Measurements from ENCODE around the gene KLRC4.

KLRC4 gene

GRCh38 chr12:10366875-10367274 lies 42.7 kb downstream of the KLRC4 start:
- DNase-seq = peak; percentile 73 to 89

GRCh38 chr12:10365696-10366405 lies 43.7 kb downstream of the KLRC4 start:
- DNase-seq = no peak

GRCh38 chr12:10364815-10365622 lies 44.5 kb downstream of the KLRC4 start:
- peak; percentile 54 to 68 for DNase-seq

- peak; percentile 38 to 46 for DNase-seq
These were observed 45.4 kb downstream of the KLRC4 start for GRCh38 chr12:10363914-10364814.

- DNase-seq = no peak
These were observed 46.0 kb downstream of the KLRC4 start for GRCh38 chr12:10363658-10363913.

- no peak for DNase-seq
These were observed 46.5 kb downstream of the KLRC4 start for GRCh38 chr12:10362828-10363657.

GRCh38 chr12:10362325-10362724 lies 47.2 kb downstream of the KLRC4 start:
- DNase-seq = no peak

GRCh38 chr12:10361622-10362021 lies 47.9 kb downstream of the KLRC4 start:
- DNase-seq = no peak

- no peak for DNase-seq
These were observed 48.5 kb downstream of the KLRC4 start for GRCh38 chr12:10361084-10361483.

GRCh38 chr12:10358969-10359368 lies 50.6 kb downstream of the KLRC4 start:
- no peak for DNase-seq

- no peak for DNase-seq
These were observed 51.4 kb downstream of the KLRC4 start for GRCh38 chr12:10358131-10358530.

Data from AML-193 (cell line).